Calu3 (cell line): ENCODE data around the gene CROCC. TPM values are rescaled to one million over a fixed set of nuclear protein-coding genes. Genes with fewer than 3 reads are reported as not detected.
"Not testable (repeated sequence)": the region's sequence is repeated elsewhere in the genome, so short reads cannot be mapped to it uniquely, and the experiment has no call there.

Source experiments
- BruUV-seq: library from RNA; stranded (reverse); fragments of 400-500 nt; replicated peaks from 2 replicates; lab custom pipeline; 2021; lab: Mats Ljungman, UMichigan
- CTCF ChIA-PET: fragments of 300-600 bp; sonication (Branson Sonifier 250); formaldehyde crosslinking; loops from one replicate; lab custom pipeline; 2022; ENCODE audit warnings: antibody characterized with exemption; lab: Charles Lee
- DNase-seq: peaks from one replicate; pipeline ENCODE4 v3.0.0; 2022
- H3K27ac Mint-ChIP-seq: one replicate; pipeline ENCODE4 v1.8.0; 2022; ENCODE audit warnings: mixed read lengths; ENCODE audit not compliant: unreplicated experiment
- H3K27me3 Mint-ChIP-seq: one replicate; pipeline ENCODE4 v1.8.0; 2022; ENCODE audit warnings: mixed read lengths; ENCODE audit not compliant: unreplicated experiment
- H3K36me3 Mint-ChIP-seq: one replicate; pipeline ENCODE4 v1.8.0; 2022; ENCODE audit warnings: mild to moderate bottlenecking, moderate library complexity, mixed read lengths; ENCODE audit not compliant: insufficient read depth, unreplicated experiment
- H3K4me1 Mint-ChIP-seq: one replicate; pipeline ENCODE4 v1.8.0; 2022; ENCODE audit warnings: mild to moderate bottlenecking, low read depth, mixed read lengths; ENCODE audit not compliant: unreplicated experiment
- H3K4me3 Mint-ChIP-seq: one replicate; pipeline ENCODE4 v1.8.0; 2022; ENCODE audit warnings: mild to moderate bottlenecking, low read depth, moderate library complexity, mixed read lengths; ENCODE audit not compliant: unreplicated experiment
- H3K9me3 Mint-ChIP-seq: one replicate; pipeline ENCODE4 v1.8.0; 2022; ENCODE audit warnings: low read depth, mixed read lengths; ENCODE audit not compliant: unreplicated experiment
- intact Hi-C: fragments of 100-400 bp; cut with micrococcal nuclease; formaldehyde crosslinking; loops from one replicate; pipeline ENCODE4 v1.10.0; 2022; ENCODE audit not compliant: unreplicated experiment
- total RNA-seq: library from RNA; stranded (reverse); gene quantifications from 2 replicates; pipeline ENCODE4 v1.2.3, GENCODE V29; 2022
- TF ChIP-seq, protein P1 (sequence below): fragments of 200-600 bp; IDR thresholded peaks from one replicate; pipeline ENCODE4 v1.8.0; 2022; ENCODE audit warnings: antibody characterized with exemption; ENCODE audit not compliant: unreplicated experiment

The CROCC gene
- total RNA-seq, 1 experiment from 2014 or later, result 12.0 TPM

DNA sequence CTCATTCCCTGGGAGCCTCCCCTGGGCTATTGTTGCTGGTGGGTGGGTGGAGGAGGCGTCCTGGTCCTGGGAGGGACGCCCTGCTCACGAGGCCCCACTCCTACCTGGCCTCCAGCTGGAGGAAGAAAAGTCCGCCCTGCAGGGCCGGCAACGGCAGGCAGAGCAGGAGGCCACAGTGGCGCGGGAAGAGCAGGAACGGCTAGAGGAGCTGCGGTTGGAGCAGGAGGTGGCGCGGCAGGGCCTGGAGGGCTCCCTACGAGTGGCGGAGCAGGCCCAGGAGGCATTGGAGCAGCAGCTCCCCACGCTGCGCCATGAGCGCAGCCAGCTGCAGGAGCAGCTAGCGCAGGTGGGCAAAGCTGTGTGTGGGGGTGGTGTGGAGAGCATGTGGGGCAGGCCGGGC, 24.9 kb downstream of the CROCC start:
- no peaks in the 10 kb centered on the region for H3K9me3 Mint-ChIP-seq
- no peak overlapping the region for H3K27ac Mint-ChIP-seq
- TF ChIP-seq, protein P1, sequence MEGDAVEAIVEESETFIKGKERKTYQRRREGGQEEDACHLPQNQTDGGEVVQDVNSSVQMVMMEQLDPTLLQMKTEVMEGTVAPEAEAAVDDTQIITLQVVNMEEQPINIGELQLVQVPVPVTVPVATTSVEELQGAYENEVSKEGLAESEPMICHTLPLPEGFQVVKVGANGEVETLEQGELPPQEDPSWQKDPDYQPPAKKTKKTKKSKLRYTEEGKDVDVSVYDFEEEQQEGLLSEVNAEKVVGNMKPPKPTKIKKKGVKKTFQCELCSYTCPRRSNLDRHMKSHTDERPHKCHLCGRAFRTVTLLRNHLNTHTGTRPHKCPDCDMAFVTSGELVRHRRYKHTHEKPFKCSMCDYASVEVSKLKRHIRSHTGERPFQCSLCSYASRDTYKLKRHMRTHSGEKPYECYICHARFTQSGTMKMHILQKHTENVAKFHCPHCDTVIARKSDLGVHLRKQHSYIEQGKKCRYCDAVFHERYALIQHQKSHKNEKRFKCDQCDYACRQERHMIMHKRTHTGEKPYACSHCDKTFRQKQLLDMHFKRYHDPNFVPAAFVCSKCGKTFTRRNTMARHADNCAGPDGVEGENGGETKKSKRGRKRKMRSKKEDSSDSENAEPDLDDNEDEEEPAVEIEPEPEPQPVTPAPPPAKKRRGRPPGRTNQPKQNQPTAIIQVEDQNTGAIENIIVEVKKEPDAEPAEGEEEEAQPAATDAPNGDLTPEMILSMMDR, result no peak
- no peaks in the 10 kb centered on the region for H3K27me3 Mint-ChIP-seq
- peaks cover 4% of the 10 kb centered on the region for H3K36me3 Mint-ChIP-seq
- CTCF ChIA-PET, result no interaction called here
- no peaks in the 10 kb centered on the region for H3K4me1 Mint-ChIP-seq
- DNase-seq, result no peak
- no peak overlapping the region for H3K4me3 Mint-ChIP-seq
- BruUV-seq, result no TSS peak
- intact Hi-C loops, result no loop called here

DNA sequence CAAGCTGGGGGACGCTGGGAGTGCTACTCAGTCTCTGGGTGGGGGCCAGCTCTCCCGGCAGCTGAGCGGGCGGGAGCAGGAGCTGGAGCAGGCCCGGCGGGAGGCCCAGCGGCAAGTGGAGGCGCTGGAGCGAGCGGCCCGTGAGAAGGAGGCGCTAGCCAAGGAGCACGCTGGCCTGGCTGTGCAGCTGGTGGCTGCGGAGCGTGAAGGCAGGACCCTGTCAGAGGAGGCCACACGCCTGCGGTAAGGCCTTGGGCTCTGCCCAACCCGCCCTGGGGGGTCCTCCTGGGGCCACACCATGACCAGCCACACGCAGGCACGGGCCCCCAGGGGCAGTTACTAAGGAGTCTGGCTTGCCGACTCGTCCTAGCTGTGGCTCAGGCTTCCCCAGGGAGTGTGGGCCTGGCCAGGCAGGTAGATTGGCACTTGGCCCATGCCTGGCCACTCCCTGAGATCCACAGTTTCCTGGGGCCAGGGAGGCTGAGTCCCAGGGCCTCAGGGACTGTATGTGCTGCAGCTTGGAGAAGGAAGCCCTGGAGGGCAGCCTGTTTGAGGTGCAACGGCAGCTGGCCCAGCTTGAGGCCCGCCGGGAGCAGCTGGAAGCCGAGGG, 26.7 kb downstream of the CROCC start:
- H3K36me3 Mint-ChIP-seq, result not testable (repeated sequence)

DNA sequence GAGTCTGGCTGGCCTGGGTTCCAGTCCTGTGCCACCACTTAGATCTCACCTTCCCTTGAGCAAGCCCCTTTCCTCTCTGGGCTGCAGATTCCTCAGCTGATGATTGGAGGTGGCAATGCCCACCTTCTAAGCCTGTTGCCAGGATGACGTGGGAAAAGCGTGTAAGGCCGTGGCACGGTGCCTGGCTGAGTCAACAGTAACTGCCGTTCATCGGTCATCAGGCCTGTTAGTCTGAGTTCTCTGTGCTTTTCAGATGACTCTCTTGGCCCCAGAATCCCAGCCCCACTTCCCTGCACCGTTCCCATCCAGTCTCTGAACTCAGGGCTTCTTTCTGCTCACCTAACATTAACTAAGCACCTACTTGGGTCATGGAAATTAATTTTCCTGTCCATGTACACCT, 27.3 kb downstream of the CROCC start:
- H3K4me1 Mint-ChIP-seq, CTCF ChIA-PET, intact Hi-C loops, H3K4me3 Mint-ChIP-seq, DNase-seq, BruUV-seq, H3K27me3 Mint-ChIP-seq, H3K9me3 Mint-ChIP-seq, H3K27ac Mint-ChIP-seq, H3K36me3 Mint-ChIP-seq: not testable (repeated sequence)

More for the DNA sequence above, 26.7 kb downstream of the CROCC start:
- H3K27me3 Mint-ChIP-seq, H3K9me3 Mint-ChIP-seq, H3K4me1 Mint-ChIP-seq, intact Hi-C loops, DNase-seq, H3K27ac Mint-ChIP-seq, BruUV-seq, H3K4me3 Mint-ChIP-seq: not testable (repeated sequence)
- CTCF ChIA-PET, result interaction anchor here (0.5 kb wide), 1 partner anchor 44 kb away, joined by 5 read pairs; no protein-coding TSS in a partner anchor

DNA sequence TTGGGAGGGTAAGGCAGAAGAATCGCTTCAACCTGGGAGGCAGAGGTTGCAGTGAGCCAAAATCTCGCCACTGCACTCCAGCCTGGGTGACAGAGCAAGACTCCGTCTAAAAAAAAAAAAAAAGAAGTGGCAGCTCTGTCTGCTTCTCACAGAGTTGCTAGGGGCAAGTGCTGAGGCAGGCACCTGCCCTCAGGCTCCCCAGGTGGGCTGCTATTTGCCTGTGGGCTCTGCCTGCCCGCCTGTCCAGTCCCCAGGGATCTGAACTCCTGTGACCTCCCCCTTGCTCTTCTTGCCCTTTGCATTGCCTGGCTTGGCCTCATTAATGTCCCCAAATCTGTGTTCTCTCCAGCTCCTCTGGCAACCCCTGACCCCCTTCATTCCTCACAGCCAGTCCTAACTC, 30.6 kb downstream of the CROCC start:
- H3K4me3 Mint-ChIP-seq, BruUV-seq, DNase-seq, H3K27ac Mint-ChIP-seq, H3K36me3 Mint-ChIP-seq, H3K4me1 Mint-ChIP-seq, H3K27me3 Mint-ChIP-seq, H3K9me3 Mint-ChIP-seq, intact Hi-C loops: not testable (repeated sequence)
- CTCF ChIA-PET, result interaction anchor here (1.3 to 1.8 kb wide), 2 partner anchors 9 to 94 kb away, joined by 4 to 18 read pairs; no protein-coding TSS in a partner anchor

DNA sequence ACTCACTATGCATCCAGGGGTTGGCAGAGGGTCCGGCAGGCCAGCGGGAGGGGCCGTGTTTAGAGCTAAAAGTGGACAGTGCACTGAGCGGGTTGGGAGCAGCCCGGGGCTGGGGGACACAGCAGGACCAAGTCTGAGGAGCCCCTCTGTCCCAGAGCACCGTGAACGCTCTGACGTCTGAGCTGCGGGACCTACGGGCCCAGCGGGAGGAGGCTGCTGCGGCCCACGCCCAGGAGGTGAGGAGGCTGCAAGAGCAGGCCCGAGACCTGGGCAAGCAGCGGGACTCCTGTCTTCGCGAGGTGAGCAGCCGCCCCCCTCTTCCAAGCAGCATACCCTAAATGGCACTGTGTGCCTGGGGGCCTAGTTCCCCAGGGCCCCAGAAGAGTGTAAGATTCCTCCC, 32.8 kb downstream of the CROCC start:
- no peaks in the 10 kb centered on the region for H3K36me3 Mint-ChIP-seq
- intact Hi-C loops, result no loop called here
- CTCF ChIA-PET, result no interaction called here

More for the DNA sequence above, 32.8 kb downstream of the CROCC start:
- DNase-seq, result no peak
- Mint-ChIP-seq H3K27me3 (no peaks in the 10 kb centered on the region), H3K9me3 (no peaks in the 10 kb centered on the region), H3K27ac (no peak overlapping the region), H3K4me3 (no peak overlapping the region), H3K4me1 (no peaks in the 10 kb centered on the region)
- TF ChIP-seq, protein P1, result no peak
- no TSS peak for BruUV-seq
